ENCODE measurements around the gene MYBPHL. TPM values are rescaled to one million over a fixed set of nuclear protein-coding genes. Genes with fewer than 3 reads are reported as not detected.

MYBPHL gene
- total RNA-seq, 1 donor from 2014 or later, result not detected

DNA sequence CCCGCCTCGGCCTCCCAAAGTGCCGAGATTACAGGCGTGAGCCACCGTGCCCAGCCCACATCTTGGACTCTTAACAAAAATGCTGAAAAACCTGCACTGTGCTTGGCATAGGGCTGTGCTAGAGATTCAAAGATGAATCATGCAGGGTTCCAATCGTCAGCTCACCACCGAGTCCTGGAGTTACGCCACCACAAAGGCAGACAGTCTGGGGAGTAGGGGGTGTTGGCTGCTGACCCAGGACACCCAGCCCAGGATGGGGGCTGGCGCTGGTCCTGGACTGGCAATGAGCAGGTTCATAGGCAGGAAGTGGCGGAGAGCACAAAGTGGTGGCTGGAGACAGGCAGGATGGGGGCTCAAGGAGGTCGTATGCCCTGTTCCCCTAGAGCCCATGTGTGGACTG, 39.8 kb downstream of the MYBPHL start:
- intact Hi-C loops (cut with micrococcal nuclease), result no loop called here

DNA sequence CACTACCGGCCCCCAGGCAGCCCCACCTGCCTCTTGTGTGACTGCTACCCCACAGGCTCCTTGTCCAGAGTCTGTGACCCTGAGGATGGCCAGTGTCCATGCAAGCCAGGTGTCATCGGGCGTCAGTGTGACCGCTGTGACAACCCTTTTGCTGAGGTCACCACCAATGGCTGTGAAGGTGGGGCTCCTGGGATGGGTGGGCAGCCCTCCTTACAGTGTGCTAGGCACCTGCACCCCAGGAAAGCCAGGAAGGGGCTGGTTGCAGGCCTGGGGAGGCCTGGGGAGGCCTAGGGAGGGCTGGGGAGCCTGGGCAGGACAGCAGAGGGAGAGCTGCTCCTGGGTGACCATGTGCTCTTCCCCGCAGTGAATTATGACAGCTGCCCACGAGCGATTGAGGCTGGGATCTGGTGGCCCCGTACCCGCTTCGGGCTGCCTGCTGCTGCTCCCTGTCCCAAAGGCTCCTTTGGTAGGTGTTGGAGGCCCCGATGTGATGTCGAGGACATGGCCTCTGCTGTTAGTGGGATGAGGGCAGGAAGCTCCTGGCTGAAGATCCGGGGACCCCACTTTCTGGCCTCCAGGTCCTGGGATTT, 41.0 kb downstream of the MYBPHL start:
- intact Hi-C loops (cut with micrococcal nuclease), result no loop called here

DNA sequence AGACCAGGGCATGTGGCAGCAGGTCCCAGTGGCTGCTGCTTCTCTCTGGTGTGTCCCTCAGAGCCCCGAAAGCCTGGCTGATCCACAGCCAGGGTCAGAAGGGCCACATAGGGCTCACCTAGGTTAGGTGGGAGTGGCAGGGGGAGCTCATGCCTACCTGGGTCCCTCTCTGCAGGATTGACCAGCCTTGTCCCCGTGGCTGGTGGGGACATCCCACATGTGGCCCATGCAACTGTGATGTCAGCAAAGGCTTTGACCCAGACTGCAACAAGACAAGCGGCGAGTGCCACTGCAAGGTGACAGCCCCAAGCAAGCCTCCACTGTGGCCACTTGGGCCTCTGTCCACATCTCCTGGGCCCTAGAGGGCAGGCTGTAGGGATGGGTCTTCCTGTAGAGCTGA, 41.8 kb downstream of the MYBPHL start:
- intact Hi-C loops (cut with micrococcal nuclease), result no loop called here

DNA sequence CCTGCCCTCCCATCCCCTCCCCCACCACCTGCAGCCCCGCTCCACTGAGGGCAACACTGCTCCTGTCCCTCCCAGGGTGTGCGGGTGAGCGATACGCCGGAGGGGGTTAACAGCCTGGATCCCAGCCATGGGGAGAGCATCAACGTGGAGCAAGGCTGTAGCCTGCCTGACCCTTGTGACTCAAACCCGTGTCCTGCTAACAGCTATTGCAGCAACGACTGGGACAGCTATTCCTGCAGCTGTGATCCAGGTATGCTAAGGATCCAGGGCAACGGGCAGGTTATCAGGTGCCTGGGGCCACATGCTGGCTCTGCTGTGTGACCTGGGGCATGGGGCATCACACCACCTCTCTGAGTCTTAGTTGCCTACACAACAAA, 42.4 kb downstream of the MYBPHL start:
- intact Hi-C loops (cut with micrococcal nuclease), result loop anchor here (5.0 kb wide), 1 partner anchor 228 kb away; the partner anchor contains the start of gene CYB561D1

DNA sequence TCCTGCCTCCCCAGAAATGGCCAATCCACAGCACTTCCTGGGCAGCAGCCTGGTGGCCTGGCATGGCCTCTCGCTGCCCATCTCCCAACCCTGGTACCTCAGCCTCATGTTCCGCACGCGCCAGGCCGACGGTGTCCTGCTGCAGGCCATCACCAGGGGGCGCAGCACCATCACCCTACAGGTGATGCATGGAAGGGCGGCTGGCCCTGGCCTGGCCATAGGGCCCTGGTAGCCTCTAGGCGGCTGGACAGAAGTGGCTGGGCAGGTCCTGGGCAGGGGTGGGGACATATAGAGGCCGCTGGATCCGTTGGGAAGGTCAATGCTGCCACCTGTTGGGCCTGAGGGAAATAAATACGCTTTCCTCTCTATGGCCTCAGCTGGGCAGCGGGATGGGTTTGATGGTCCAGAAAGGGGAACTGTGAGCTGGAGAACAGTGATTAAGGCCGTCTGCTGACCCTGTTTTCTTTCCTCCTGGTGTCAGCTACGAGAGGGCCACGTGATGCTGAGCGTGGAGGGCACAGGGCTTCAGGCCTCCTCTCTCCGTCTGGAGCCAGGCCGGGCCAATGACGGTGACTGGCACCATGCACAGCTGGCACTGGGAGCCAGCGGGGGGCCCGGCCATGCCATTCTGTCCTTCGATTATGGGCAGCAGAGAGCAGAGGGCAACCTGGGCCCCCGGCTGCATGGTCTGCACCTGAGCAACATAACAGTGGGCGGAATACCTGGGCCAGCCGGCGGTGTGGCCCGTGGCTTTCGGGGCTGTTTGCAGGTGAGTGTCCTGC, 43.0 kb downstream of the MYBPHL start:
- intact Hi-C loops (cut with micrococcal nuclease), result loop anchor here (1.0 to 5.0 kb wide), 3 partner anchors 136 to 269 kb away; partner anchors contain the start of gene CYB561D1

DNA sequence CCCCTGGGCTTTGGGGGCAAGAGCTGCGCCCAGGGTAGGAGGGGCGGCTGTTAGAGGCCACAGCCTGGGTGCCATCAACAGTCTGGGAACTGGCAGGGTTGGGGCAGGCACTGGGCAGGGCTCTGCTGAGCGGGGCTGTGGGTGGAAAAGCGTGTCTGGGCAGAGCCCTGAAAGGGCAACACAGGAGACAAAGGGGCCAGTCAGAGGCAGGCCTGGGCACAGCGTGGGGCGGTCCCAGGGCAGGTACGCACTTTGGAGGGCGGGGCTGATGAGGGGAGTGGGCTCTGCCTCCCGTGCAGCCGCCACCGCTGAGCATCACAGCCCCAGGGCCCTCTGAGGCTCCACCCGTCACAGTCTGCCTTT, 43.6 kb downstream of the MYBPHL start:
- intact Hi-C loops (cut with micrococcal nuclease), result loop anchor here (1.0 to 5.0 kb wide), 3 partner anchors 136 to 269 kb away; partner anchors contain the start of gene CYB561D1

DNA sequence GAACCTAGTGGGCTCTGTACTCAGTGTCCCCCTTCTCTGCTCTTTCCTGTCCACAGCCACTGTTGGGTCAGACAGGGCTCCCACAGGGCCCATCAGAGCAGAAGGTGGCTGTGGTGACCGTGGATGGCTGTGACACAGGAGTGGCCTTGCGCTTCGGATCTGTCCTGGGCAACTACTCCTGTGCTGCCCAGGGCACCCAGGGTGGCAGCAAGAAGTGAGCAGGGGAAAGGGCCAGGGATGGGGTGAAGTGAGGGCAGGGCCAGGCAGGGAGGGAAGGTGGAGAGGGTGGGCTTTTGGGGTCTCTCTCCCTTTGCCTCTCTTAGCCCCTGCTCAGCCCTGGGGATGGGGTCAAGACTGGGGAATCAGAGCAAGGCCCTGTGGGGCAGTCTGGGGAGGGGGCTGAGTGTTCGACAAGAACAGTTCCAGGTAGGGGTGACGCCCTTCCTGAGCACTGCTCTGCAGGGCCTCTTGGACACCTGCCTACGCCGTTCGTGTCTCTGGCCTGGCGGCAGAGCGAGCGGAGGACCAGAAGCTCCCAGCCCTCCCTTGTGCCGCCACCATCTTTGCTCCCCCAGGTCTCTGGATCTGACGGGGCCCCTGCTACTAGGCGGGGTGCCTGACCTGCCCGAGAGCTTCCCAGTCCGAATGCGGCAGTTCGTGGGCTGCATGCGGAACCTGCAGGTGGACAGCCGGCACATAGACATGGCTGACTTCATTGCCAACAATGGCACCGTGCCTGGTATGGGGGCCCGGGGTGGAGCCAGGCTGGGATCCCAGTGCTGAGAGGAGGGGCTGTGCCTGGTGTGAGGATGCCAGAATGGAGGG, 44.4 kb downstream of the MYBPHL start:
- intact Hi-C loops (cut with micrococcal nuclease), result loop anchor here (1.0 to 5.0 kb wide), 3 partner anchors 137 to 270 kb away; partner anchors contain the start of gene CYB561D1

DNA sequence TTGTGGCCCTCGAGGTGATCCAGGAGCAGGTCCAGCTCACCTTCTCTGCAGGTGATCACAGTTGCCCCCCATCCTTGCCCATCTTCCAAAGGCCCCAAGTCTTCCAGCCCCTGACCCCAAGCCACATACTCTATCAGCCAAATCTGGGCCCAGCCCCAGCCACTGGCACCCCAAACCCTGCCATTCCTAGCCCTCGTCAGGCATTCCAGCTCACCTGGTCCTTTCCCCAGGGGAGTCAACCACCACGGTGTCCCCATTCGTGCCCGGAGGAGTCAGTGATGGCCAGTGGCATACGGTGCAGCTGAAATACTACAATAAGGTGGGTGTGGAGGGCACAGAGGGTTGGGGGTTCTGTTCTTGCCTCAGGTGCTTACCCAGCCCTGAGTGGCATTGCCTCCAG, 45.2 kb downstream of the MYBPHL start:
- intact Hi-C loops (cut with micrococcal nuclease), result loop anchor here (5.0 kb wide), 1 partner anchor 231 kb away; the partner anchor contains the start of gene CYB561D1

DNA sequence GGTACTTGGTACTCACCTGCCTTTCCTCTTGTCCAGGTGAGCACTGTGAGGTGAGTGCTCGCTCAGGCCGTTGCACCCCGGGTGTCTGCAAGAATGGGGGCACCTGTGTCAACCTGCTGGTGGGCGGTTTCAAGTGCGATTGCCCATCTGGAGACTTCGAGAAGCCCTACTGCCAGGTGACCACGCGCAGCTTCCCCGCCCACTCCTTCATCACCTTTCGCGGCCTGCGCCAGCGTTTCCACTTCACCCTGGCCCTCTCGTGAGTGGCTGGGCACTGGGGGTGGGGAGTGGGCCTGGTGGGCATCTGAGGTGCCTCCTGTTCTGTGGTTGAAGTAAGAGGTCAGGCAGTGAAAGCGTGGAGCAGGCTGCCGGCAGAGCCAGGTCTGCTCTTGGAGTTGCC, 45.8 kb downstream of the MYBPHL start:
- intact Hi-C loops (cut with micrococcal nuclease), result loop anchor here (5.0 kb wide), 1 partner anchor 231 kb away; the partner anchor contains the start of gene CYB561D1

DNA sequence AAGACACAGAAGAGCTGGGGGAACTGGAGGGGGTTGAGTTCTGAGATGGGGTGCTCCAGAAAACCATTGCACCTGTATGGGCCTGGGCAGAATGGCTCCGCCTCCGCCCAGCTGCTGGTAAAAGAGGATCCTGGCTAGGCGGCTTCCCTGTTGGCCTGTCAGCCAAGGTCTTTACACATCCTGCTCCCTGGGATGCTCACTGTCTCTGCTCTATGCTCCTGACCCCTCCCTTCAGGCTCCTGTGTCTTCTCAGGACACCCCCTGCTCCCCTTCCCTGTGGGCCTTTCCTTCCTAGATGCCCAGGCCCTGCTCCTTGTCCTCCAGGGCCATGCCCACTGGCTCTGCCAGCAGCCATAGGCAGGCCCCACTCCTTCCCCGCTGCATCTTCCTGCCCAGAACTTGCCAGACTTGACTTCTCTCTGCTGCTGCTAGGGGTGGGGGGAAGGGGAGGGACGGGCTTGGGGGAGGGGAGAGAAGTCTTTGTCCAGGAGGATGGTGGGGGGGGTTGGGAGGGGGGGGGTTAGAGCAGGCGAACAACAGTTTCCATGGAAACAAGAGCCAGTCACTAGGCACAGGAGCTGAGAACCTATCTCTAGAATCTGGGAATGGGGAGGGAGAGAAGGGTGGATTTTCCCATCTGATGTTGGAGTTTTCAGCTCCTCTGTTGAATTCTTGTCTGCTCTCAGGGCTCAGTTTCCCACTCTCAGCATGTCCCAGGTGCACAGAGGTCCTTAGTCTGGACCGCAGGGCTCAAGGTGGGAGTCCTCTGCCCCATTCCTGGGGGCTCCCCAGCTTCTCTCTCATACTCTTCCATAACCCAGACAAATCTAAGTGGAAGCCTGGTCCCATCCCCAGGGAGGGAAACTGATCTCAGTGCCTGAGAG, 46.9 kb downstream of the MYBPHL start:
- intact Hi-C loops (cut with micrococcal nuclease), result loop anchor here (5.0 kb wide), 1 partner anchor 232 kb away; the partner anchor contains the start of gene CYB561D1

DNA sequence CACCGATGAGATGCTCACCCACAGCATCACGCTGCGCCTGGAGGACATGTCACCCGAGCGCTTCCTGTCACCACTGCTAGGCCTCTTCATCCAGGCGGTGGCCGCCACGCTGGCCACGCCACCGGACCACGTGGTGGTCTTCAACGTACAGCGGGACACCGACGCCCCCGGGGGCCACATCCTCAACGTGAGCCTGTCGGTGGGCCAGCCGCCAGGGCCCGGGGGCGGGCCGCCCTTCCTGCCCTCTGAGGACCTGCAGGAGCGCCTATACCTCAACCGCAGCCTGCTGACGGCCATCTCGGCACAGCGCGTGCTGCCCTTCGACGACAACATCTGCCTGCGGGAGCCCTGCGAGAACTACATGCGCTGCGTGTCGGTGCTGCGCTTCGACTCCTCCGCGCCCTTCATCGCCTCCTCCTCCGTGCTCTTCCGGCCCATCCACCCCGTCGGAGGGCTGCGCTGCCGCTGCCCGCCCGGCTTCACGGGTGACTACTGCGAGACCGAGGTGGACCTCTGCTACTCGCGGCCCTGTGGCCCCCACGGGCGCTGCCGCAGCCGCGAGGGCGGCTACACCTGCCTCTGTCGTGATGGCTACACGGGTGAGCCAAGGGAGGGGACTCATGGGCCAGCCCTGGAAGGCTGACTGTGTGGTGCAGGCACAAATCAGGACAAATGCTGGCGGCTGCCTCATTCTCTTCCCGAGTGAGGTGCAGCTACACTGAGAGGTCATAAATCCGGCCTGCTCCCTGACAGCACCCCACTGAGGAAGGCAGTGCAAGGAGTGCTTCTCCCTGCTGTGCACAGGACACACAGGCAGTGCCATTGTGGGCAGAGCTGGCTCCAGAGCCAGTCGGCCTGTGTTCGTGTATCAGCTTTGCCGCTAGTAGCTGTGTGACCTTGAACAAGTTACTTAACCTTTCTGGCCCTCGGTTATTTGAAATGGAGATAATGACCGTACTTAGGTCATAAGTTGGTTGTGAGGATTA, 48.0 kb downstream of the MYBPHL start:
- intact Hi-C loops (cut with micrococcal nuclease), result no loop called here

DNA sequence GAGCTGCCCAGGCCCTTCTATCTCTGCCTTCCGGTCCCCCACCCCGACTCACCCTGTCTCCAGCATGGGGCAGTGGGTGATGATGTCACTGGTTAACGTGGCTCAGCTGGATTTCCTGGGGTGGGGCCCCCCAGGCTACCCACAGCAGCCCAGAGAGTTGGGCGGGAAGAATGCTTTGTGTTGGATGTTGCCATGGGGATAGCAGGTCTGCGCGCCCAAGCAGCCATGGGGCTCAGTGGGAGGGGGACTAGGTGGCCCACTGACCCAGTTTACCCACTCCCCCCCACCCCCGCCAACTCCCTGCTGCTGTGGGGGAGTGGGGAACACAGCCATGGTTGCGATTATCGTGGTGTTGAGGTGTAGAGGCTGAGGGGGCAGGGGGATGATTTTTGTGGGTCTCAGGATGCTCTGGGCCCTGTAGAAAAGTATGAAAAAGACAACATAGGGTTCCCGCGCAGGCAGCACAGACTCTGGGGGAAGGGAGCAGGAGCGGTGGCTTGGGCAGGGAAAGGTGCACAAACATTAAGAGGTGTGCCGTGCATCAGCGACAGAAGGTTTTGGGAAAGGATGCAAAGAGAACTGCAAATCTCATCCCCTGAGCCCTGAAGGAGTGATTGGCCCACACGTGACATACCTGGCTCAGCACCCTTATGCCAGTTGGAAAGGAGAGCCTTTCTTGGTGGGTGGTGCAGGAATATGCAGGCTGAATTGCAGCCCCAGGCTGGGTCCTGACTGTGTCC, 49.0 kb downstream of the MYBPHL start:
- intact Hi-C loops (cut with micrococcal nuclease), result no loop called here

DNA sequence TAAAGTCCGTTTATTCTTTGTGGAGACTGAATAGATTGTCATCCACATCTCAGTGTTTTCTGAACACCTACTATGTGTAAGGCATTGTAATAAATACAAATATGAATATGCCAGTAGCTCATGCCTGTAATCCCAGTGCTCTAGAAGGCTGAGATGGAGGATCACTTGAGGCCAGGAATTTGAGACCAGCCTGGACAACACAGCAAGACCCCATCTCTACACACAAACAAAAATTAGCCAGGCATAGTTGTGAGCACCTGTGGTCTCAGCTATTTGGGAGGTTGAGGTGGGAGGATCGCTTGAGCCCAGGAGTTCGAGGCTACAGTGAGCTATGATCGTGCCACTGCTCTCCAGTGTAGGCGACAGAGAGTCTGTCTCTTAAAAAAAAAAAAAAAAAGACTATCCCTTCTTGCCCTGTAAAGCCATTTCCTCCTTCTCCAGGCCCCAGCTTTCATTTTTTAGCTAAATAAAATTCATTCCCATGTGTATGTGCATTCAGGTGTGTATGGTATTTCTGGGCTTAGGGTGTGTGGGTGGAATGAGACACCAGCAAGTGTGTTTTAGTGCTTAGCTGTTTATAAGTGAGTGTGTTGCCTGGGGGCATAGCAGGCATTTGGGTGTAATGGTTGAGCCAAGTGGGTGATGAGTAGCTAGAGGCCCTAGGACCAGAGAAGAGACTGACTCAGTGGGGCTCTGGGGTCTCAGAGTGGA, 49.7 kb downstream of the MYBPHL start:
- intact Hi-C loops (cut with micrococcal nuclease), result no loop called here

DNA sequence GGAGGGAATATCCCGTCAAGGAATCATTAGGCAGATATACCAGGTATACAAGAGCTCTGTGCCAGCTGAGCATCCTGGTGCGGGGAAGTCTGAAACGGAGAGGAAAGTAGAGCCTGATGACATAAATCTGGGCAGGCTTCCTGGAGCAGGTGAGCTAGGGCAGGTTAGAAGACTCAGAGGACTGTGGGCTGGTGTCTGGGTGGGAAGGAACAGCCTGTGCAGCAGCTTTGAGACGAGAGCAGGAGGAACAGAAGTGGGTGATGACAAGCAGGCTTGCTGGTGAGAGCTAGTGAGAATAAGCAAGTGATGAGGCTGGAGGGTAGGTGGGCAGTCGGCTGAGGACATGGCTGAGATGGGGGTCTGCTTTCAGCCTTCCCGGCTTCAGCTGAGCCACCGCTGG, 50.7 kb downstream of the MYBPHL start:
- intact Hi-C loops (cut with micrococcal nuclease), result no loop called here

DNA sequence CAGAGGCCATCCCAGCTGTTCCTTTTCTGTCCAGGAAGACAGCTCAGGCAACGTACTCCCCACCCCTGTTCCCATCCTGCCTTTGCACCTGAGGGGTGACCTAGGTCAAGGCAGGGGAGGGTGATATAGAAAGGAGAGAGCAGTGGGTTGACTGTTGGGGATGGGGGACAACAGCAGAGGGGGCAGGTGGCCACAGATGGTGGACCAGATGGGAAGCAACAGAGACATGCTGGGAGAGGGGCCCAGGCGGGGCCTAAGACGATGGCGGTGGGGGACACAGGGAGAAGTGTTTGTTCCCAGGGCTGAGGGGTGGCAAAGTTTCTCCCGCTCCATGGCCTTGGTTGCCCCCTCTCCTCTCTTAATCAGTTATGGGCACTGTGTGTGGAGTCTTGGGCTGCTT, 51.1 kb downstream of the MYBPHL start:
- intact Hi-C loops (cut with micrococcal nuclease), result no loop called here

DNA sequence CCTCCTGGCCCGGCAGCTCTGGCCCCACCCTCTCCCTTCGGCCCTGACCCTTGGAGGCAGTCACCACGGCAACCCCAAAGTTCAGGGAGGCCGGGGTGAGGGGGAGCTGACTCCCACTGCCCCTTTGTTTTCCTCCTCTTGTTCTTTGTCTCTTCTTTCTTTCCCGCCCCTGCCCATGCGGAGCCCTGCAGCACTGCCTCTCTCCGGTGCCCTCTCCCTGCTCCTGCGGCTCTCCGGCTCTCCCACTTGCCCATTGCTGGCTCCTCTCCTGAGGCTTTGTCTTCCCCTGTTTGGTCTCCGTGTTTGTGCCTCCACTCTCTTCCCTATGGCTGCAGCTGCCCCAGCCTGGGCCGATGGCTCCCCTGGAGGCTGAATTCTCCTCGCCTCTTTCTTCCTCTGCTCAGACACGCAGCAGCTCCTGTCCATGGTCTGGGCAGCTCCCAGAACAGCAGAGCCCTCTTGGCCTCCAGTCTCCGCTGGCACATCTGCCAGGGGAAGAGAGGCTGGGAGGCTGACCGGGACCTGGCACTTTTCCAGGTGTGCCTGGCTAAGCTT, 51.6 kb downstream of the MYBPHL start:
- intact Hi-C loops (cut with micrococcal nuclease), result no loop called here

DNA sequence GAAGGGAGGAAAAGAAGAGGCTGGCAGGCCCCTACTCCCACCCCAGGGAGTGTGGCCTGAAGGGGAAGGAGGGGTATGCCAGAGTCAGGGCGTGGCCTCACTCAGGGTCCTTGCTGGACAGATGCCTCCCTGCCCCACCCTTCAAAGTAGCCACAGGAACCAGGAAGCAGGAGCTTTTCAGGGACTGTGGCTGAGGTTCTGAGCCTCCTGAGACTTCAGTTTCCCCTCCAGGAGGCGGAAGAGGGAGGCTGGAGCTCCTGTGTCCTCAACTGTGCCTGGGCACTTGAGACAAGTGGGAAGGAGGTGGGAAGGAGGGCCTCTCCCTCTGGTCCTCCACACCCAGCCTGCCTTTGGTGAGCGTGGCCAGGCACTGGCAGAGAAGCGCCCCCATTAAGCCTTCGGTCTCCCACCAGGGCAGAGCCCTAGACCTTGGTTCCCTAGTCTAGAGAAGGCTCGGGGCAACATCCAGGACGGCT, 52.2 kb downstream of the MYBPHL start:
- intact Hi-C loops (cut with micrococcal nuclease), result no loop called here
